Spleen (tissue), 7 donors: Measurements from ENCODE around the gene KCNC3.

Source experiments
- POLR2A ChIP-seq, 3 donors: fragments of 450-650 bp; IDR thresholded peaks; one replicate each; pipeline ENCODE4 v1.5.1; 2017; ENCODE audit warnings: antibody characterized with exemption in 3 of 3, mild to moderate bottlenecking in 1 of 3
- TF ChIP-seq, protein P1 (sequence below), 11 experiments: fragments of 200-600 bp in 7 of 11; fragments of 450-650 bp in 4 of 11; sonication (generic) in 4 of 11; IDR thresholded peaks in 8 of 11; conservative IDR thresholded peaks in 3 of 11; 1 replicate in 7 of 11; 2 replicates in 4 of 11; pipeline versions ENCODE4 v1.4.0 to v1.8.0; 2016 to 2021; ENCODE audit warnings: antibody characterized with exemption in 11 of 11, inconsistent platforms in 4 of 11, mild to moderate bottlenecking in 1 of 11
- donor health status: DM: no; HTN: no; CAD: no; lungs with moderate emphysema.
- donor health status: DM: no; HTN: no; CAD: no.
- donor health status: DM: no; HTN: no; CAD: no.

GRCh38 chr19:50280983-50281382 is 48.2 kb downstream of the KCNC3 start:
- TF ChIP-seq, protein P1, sequence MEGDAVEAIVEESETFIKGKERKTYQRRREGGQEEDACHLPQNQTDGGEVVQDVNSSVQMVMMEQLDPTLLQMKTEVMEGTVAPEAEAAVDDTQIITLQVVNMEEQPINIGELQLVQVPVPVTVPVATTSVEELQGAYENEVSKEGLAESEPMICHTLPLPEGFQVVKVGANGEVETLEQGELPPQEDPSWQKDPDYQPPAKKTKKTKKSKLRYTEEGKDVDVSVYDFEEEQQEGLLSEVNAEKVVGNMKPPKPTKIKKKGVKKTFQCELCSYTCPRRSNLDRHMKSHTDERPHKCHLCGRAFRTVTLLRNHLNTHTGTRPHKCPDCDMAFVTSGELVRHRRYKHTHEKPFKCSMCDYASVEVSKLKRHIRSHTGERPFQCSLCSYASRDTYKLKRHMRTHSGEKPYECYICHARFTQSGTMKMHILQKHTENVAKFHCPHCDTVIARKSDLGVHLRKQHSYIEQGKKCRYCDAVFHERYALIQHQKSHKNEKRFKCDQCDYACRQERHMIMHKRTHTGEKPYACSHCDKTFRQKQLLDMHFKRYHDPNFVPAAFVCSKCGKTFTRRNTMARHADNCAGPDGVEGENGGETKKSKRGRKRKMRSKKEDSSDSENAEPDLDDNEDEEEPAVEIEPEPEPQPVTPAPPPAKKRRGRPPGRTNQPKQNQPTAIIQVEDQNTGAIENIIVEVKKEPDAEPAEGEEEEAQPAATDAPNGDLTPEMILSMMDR (IDR thresholded peaks at IDR 0.05 in 8 of 11, conservative IDR thresholded peaks at IDR 0.05 in 3 of 11): no peak
- no peak for TF ChIP-seq POLR2A (IDR thresholded peaks at IDR 0.05)
